ENCODE data around the gene EBF3.

DNA sequence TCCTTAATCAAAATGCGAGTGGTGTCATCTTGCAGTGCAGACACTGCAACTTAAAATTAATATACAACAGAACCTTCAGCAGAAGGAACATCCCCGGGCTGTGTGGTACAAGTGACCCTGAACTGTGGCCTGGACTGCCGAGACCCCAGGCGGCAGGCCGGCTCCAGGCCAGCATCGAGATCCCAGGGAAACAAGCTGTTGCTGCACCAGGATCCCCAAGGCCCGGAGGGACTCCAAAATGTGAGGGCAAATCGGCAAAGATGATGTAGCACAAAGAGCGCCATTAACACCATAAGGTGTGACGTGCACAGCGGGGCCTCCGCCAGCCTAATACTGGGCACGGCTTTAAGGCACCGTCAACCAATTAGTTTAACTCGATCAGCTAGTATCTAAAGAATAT lies 73.9 kb downstream of the EBF3 start:
- TF ChIP-seq POLR2A (IDR thresholded peaks at IDR 0.05; ENCODE audit: borderline replicate concordance, extremely low read depth, insufficient read depth, insufficient read length): no peak
- TF ChIP-seq, protein P1, sequence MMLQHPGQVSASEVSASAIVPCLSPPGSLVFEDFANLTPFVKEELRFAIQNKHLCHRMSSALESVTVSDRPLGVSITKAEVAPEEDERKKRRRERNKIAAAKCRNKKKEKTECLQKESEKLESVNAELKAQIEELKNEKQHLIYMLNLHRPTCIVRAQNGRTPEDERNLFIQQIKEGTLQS (IDR thresholded peaks at IDR 0.05): no peak
- TF ChIP-seq, protein P2, sequence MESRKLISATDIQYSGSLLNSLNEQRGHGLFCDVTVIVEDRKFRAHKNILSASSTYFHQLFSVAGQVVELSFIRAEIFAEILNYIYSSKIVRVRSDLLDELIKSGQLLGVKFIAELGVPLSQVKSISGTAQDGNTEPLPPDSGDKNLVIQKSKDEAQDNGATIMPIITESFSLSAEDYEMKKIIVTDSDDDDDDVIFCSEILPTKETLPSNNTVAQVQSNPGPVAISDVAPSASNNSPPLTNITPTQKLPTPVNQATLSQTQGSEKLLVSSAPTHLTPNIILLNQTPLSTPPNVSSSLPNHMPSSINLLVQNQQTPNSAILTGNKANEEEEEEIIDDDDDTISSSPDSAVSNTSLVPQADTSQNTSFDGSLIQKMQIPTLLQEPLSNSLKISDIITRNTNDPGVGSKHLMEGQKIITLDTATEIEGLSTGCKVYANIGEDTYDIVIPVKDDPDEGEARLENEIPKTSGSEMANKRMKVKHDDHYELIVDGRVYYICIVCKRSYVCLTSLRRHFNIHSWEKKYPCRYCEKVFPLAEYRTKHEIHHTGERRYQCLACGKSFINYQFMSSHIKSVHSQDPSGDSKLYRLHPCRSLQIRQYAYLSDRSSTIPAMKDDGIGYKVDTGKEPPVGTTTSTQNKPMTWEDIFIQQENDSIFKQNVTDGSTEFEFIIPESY (IDR thresholded peaks at IDR 0.05; ENCODE audit: extremely low read depth, insufficient replicate concordance, low read length): no peak
- TF ChIP-seq, protein P3, sequence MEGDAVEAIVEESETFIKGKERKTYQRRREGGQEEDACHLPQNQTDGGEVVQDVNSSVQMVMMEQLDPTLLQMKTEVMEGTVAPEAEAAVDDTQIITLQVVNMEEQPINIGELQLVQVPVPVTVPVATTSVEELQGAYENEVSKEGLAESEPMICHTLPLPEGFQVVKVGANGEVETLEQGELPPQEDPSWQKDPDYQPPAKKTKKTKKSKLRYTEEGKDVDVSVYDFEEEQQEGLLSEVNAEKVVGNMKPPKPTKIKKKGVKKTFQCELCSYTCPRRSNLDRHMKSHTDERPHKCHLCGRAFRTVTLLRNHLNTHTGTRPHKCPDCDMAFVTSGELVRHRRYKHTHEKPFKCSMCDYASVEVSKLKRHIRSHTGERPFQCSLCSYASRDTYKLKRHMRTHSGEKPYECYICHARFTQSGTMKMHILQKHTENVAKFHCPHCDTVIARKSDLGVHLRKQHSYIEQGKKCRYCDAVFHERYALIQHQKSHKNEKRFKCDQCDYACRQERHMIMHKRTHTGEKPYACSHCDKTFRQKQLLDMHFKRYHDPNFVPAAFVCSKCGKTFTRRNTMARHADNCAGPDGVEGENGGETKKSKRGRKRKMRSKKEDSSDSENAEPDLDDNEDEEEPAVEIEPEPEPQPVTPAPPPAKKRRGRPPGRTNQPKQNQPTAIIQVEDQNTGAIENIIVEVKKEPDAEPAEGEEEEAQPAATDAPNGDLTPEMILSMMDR (IDR thresholded peaks at IDR 0.05 in 2 of 3, conservative IDR thresholded peaks at IDR 0.05 in 1 of 3; ENCODE audit: borderline replicate concordance in 1 of 3, insufficient read depth in 1 of 3, low read depth in 2 of 3, low read length in 2 of 3): no peak
- no peak for TF ChIP-seq SRF (IDR thresholded peaks at IDR 0.05; ENCODE audit: low read depth)
- TF ChIP-seq SP1 (IDR thresholded peaks at IDR 0.05; ENCODE audit: low read depth): no peak
- TF ChIP-seq EZH2phosphoT487 (IDR thresholded peaks at IDR 0.05; ENCODE audit: borderline replicate concordance): no peak
- no peak for TF ChIP-seq POLR2AphosphoS5 (IDR thresholded peaks at IDR 0.05; ENCODE audit: low read depth, low read length)
- TF ChIP-seq EZH2 (IDR thresholded peaks at IDR 0.05): no peak
- no peak for TF ChIP-seq SIN3A (IDR thresholded peaks at IDR 0.05; ENCODE audit: low read depth)
- TF ChIP-seq CEBPB (IDR thresholded peaks at IDR 0.05; ENCODE audit: low read depth): no peak

All from HCT116 (cell line).